HG02840 (cell line): Measurements from ENCODE around the gene AK4.
"Not testable (repeated sequence)": the region's sequence is repeated elsewhere in the genome, so short reads cannot be mapped to it uniquely, and the experiment has no call there.

Experiments
- ATAC-seq: cut with Tn5 transposase; IDR thresholded peaks from one replicate; pipeline ENCODE4 v1.9.1; 2021; ENCODE audit warnings: mild to moderate bottlenecking, moderate library complexity, moderate number of reproducible peaks; ENCODE audit not compliant: unreplicated experiment, low FRiP score

AK4 gene

DNA sequence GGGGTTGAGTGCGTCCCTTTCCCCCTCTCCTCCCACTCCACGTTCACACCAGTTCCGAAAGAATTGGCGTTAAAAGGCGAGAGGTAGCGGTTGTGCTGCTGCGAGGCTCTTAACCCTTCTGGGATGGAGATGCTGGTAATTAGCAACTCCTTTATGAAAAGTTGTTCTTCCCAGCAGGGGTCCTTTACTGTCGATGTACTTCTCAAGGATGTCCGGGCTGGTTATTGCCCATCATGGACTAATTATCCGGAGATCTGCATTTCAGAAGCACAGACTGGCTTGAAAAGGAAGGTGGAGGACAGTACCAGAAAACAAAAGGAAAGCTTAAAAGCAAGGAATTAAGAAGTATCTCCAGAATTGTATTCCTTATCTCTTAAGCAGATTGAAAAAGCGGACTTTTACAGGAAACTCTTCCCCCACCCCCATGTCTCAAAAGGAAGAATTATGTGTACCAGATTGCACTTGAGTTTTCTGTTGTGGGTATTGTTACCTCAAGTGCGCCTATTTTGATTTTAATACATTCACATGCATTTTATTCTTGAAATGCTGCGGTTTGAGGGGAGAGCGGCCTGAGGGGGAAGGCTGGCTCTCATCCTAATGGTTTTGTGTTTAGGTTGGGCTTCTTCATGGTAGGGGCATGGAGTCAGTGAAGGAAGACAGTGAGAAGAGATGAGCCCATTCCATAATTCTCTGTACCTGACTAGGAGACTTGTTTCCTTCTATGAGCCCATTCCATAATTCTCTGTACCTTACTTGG lies 1.5 kb downstream of the AK4 start:
- no peak for ATAC-seq

DNA sequence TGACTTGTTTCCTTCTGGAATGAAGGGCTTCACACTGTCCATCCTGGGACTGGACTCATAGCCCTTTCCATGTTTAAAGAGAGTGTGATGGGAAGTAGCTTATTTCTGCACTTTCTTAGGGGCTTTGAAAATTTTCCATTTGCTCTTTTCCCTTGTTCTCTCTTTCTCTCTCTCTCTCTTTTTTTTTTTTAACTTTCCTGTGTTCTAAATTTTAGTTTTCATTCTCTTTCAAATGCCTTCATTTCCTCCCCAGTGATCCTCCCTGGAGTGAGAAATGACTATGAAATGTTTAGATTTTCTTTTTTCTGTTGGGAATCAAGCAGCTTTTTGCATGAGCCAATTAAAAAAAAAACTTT lies 2.1 kb downstream of the AK4 start:
- no peak for ATAC-seq

DNA sequence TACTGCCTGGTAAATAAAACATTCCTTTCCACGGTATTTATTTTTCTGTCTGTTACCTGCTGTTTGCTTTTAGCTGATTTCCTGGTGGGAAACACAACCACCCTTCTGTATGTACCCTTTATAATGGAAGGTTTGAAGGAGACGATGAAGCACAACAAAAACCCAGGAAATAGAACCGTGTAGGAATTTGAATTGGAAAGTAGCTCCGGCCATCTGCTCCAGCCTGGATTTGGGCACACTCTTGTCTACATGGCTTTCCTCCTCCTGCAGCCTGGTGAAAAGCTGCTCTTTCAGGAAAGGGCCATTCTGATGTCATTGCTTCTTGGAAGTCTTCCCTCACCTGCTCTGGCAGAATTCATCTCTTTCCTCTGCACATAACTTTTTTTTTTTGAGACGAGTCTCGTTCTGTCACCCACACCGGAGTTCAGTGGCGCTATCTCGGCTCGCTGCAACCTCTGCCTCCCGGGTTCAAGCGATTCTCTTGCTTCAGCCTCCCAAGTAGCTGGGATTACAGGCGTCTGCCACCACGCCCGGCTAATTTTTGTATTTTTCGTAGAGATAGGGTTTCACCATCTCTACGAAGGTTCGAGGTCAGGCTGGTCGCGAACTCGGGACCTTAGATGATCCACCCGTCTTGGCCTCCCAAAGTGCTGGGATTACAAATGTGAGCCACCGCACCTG lies 2.7 kb downstream of the AK4 start:
- no peak for ATAC-seq

DNA sequence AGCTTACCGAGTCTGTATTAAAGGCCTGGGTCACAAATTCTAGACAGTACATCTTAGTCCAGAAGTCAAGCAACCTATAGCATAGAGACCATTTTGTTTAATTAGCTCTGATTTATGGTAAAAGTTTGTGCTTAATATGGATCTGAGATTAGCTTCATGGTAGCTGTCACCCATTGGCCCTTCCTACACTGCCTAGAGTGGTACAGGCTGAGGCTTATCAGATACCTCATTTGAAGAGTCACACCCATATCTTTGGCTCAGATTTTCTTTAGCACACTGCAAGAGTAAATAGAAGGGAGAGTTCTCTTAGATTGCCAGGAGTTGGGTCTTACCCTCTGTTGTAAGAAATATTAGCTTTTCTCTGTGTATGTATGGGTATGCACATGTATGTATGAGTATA lies 3.6 kb downstream of the AK4 start:
- no peak for ATAC-seq

DNA sequence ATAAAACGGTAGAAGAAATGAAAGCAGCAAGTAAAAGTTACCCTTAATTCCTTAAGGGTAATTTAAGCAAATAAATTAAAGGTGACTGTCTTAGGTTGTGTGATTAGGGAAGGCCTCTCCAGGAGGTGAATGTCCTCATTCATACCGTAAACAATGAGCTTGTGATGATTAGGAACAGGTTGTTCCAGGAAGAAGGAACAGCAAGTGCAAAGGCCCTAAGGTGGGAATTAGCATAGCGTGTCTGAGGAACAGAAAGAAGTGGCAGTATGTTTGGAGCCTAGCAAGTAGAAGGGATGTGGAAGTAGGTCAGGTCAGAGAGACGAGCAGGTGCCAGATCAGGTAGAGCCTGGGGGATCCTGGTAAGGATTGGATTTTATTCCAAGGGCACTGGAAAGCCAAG lies 5.6 kb downstream of the AK4 start:
- no peak for ATAC-seq

DNA sequence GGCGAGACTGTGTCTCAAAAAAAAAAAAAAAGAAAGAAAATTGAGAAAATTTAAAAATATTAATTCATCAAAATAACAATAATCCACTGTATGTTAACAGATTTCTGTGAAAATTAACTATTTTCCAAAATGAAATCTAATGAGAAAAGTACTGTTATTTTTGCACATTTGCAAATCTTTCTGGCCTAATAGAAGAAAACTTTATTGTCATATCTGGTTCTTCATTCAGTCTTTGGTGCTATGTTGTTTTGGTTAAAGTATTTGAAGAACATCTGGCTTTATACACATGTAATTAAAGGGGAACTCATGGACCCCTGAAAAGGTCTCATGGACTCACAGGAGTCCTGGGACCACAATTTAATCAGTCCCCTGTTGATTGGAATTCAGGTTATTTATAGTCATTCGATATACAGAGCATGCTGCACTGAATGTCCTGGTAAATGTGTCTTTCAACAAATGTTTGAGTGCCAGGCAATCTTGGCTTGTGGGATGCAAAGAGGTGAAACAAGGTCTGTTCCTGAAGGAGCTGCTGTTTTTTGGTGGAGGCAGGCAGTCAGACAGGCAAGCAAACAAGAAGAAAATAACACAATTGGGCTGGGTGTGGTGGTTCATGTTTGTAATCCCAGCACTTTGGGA lies 9.0 kb downstream of the AK4 start:
- no peak for ATAC-seq

DNA sequence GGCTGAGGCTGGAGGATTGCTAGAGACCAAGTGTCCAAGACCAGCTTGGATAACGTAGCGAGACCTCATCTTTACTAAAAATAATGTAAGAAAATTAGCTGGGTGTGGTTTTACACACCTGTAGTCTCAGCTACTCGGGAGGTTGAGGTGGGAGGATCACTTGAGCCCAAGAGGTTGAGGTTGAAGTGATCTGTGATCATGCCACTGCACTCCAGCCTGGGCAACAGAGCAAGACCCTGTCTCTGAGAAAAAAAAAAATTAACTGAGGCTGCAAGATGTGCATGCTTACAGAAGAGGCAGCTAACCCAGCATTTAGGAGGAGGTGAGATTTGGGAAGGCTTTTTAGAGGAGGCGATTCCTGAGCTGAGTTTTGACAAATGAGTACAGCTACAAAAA lies 9.5 kb downstream of the AK4 start:
- ATAC-seq = no peak

DNA sequence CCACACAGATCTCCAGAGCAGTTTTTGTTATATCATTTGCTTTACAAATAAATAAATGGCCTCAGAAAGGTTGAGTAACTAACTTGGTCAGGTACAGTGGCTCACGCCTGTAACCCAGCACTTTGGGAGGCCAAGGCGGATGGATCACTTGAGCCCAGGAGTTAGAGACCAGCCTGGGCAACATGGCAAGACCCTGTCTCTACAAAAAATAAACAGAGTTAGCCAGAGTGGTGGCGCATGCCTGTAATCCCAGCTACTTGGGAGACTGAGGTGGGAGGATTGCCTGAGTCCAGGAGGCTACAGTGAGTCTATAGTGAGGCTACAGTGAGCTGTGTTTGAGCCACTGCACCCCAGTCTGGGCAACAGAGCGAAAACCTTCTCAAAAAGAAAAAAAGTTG lies 11.3 kb downstream of the AK4 start:
- not testable (repeated sequence) for ATAC-seq

DNA sequence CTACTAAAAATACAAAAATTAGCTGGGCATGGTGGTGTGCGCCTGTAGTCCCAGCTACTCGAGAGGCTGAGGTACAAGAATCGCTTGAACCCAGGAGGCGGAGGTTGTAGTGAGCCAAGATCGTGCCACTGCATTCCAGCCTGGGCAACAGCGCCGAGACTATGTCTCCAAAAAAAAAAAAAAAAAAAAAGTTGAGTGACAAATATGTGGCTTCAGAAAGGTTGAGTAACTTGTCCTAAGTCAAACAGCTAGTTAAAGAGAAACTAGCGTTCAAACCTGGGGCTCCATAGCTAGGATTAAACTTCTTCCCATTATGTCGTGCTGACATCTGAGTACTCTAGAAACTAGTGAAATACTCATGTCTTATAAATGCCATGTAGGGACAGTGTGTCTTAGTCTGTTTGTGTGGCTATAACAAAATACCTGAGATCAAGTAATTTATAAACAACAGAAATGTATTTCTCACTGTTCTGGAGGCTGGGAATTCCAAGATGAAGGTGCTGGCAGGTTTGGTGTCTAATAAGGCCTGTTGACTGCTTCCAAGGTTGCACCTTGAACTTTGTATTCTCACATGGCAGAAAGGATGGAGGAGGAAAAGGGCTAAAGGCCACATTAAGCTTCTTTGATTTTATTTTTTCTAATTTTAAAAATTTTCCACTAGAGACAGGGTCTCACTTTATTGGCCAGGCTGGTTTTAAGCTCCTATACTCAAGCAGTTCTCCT lies 12.0 kb downstream of the AK4 start:
- ATAC-seq = no peak

DNA sequence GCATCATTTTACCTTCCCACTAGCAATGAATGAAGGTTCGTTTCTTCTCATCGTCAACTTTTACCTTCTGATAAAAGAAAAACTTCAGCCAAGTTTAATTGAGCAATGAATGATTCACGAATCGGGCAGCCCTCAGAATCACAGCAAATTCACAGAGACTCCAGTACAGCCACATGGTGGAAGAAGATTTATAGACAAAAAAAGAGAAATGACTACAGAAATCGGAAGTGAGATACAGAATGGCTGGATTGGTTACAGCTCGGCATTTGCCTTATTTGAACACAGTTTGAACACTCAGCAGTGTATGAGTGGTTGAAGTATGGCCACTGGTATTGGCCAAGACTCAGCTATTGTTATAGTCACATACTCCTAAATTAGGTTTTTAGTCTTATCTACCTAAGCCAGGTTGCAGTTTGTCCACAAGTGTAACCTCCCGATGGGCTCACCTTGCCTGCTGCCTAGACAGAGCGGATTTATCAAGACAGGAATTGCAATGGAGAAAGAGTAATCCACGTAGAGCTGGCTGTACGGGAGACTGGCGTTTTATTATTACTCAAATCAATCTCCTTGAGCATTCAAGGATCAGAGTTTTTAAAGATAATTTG lies 15.3 kb downstream of the AK4 start:
- no peak for ATAC-seq

DNA sequence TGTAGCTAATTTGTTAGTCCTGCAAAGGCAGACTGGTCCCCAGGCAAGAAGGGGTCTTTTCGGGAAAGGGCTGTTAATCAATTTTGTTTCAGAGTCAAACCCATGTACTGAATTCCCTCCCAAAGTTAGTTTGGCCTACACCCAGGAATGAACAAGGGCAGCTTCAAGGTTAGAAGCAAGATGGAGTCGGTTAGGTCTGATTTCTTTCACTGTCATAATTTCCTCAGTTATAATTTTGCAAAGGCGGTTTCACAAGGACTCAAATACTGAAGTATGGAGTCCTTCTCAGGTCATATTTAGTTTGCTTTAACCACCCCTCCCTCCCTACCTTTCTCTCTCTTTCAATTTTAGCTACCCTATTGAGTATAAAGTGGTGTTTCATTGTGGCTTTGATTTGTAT lies 16.1 kb downstream of the AK4 start:
- not testable (repeated sequence) for ATAC-seq

DNA sequence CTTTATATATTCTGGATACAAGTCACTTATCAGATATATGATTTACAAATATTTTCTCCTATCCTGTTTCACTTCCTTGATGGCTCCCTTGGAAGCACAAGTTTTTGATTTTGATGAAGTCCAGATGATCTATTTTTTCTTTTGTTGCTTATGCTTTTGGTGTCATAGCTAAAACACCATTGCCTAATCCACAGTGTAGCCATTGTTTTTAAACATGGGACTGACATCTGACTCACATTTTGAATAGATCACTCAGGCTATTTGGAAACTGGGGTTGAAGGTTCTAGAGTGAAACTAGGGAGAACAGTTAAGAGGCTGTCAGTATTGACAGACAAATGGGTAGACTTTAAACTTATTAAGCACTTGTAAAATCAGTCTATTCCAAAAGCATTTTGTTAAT lies 16.6 kb downstream of the AK4 start:
- ATAC-seq = no peak

DNA sequence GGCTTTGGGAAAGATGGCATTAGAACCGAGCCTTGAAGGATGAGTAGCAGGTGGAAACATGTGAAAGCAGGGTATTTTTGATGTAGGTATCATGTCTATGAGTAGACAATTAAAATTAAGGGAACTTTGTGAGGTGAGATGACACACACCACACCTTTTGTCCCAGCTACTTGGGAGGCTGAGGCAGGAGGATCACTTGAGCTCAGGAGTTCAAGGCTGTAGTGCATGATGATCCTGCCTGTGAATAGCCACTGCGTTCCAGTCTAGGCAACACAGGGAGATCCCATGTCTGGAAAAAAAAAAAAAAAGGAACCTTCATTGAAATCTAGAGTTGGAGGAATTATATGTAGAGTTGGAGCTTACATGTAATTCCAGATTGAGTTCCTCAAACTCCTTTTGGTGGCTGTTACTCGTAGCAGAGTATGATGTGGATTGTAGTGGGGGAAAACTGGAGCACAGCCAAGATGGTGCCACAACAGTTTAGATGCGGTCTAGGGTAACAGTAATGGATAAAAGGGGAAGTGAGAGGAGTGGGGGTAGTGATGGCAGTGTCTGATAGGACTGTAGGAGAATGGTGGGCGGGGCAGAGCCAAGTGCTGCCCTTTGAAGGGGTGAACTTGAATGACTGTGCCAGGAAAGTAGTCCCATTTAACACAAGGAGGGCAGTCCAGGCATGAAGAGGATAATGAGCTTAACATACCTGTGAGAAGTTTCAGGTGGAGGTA lies 17.4 kb downstream of the AK4 start:
- no peak for ATAC-seq

DNA sequence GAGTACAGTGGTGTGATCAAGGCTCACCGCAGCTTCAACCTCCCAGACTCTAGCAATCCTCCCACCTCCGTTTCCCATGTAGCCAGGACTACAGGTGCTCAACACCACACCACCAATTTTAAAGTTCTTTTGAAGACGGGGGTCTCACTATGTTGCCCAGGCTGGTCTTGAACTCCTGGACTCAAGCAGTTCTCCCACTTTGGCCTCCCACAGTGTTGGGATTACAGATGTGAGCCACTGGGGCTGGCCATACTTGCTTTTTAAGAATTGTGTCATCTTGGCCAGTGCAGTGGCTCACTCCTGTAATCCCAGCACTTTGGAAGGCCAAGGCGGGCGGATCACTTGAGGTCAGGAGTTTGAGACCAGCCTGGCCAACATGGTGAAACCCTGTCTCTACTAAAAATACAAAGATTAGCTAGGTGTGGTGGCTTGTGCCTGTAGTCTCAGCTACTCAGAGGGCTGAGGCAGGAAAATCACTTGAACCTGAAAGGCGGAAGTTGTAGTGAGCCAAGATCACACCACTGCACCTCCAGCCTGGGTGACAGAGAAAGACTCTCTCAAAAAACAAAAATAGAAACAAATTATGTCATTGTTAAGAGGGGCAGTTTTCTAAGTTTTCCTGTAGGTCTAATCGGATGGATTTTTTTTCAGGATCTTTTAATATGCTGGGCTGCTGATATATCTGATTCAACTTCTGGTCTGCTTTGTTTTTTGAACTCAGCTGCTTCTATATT lies 18.7 kb downstream of the AK4 start:
- ATAC-seq = no peak

DNA sequence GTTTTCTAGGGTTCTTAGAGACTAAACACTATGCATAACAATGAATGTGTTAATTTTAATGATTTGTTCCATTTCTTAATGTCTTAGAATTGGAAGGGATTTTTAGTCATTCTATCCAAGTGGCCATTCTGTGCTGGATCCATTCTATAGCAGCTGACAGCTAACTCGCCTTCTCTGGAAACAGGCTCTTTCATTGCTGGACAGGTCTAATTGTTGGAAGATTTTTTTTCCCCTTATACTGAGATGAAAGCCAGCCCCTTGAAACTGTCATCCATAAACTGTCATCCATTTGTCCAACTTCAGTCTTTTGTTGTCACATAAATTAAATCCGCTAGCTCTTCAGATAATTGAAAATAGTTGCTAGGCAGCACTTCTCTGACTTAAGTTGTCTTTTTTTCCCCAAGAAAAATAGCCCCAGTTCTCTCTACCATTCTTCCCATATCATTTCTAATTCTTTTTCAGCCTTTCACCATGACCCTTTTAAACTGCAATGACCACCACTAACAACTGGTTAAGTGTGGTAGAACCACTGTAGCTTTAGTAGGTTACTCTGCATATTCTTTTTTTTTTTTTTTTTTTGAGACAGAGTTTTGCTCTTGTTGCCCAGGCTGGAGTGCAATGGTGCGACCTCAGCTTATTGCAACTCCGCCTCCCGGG lies 19.7 kb downstream of the AK4 start:
- ATAC-seq = no peak

DNA sequence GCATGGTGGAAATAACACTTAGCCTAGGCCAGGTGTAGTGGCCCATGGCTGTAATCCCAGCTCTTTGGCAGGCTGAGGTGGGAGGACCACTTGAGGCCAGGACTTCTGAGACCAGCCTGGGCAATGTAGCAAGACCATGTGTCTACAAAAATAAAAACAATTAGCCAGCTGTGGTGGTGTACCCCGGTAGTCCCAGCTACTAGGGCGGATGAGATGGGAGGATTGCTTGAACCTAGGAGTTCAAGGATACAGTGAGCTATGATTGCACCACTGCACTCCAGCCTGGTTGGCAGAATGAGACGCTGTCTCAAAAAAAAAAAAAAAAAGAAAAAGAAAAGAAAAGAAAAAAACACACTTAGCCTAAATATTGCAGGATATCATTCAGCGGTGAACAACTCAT lies 20.9 kb downstream of the AK4 start:
- ATAC-seq = no peak

DNA sequence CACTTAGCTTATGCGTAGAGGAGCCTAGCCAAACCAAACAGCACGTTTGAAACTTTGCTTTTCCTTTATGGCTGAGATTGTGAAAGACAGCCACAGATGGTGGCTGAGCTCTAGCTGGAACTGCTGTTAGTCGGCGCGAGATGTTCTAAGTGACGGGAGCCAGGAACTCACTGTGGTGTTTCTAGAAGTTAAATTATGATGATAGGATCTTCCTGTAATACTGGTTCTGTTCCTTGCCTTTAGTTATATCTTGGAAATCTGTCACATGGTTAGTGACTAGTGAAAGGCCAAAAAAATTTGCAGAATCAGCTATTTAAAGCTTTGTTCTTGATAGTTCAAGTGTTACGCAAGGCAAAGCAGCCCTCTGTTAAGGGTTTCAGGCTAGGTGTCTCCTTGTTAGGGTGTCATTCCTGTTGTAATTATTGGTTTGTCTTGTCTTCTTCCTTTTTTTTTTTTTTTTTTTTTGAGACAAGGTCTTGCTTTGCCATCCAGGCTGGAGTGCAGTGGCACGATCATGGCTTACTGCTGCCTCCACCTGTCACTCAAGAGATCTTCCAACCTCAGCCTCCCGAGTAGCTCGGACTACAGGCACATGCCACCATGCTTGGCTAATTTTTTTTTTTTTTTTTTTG lies 22.6 kb downstream of the AK4 start:
- no peak for ATAC-seq

DNA sequence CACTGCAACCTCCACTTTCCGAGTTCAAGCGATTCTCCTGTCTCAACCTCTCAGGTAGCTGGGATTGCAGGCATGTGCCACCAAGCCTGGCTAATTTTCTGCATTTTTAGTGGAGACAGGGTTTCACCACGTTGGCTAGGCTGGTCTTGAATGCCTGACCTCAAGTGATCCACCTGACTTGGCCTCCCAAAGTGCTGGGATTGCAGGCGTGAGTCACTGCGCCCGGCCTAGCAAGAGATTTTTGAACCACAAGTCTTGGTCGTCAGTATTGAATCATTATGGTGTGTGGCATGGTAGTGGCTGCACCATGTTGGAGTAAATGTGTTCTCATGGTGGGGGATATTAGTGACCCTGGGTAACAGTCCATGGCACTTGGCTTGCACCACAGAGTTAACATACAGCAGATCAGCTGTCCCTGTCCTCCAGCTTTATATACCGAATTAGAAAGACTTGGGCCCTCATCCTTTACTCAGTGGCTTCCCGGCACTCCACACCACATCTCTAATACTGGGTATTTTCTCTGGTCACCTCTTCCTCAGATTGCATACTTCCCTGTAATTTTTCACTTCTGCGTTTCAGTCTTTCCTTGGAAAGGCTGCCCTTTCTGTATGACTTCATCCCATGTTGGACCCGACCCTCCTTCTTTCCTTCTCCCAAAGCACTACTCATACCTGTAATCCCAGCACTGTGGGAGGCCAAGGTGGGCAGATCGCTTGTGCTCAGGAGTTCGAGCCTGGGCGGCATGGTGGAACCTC lies 25.1 kb downstream of the AK4 start:
- ATAC-seq = no peak
